Calu3 (cell line): ENCODE results near the gene MAP4K5. TPM values are rescaled to one million over a fixed set of nuclear protein-coding genes. Genes with fewer than 3 reads are reported as not detected.

Experiments
- BruUV-seq: library from RNA; stranded (reverse); fragments of 400-500 nt; replicated peaks from 2 replicates; lab custom pipeline; 2021; lab: Mats Ljungman, UMichigan
- CTCF ChIA-PET: fragments of 300-600 bp; sonication (Branson Sonifier 250); formaldehyde crosslinking; loops from one replicate; lab custom pipeline; 2022; ENCODE audit warnings: antibody characterized with exemption; lab: Charles Lee
- DNase-seq: peaks from one replicate; pipeline ENCODE4 v3.0.0; 2022
- H3K27ac Mint-ChIP-seq: one replicate; pipeline ENCODE4 v1.8.0; 2022; ENCODE audit warnings: mixed read lengths; ENCODE audit not compliant: unreplicated experiment
- H3K27me3 Mint-ChIP-seq: one replicate; pipeline ENCODE4 v1.8.0; 2022; ENCODE audit warnings: mixed read lengths; ENCODE audit not compliant: unreplicated experiment
- H3K36me3 Mint-ChIP-seq: one replicate; pipeline ENCODE4 v1.8.0; 2022; ENCODE audit warnings: mild to moderate bottlenecking, moderate library complexity, mixed read lengths; ENCODE audit not compliant: insufficient read depth, unreplicated experiment
- H3K4me1 Mint-ChIP-seq: one replicate; pipeline ENCODE4 v1.8.0; 2022; ENCODE audit warnings: mild to moderate bottlenecking, low read depth, mixed read lengths; ENCODE audit not compliant: unreplicated experiment
- H3K4me3 Mint-ChIP-seq: one replicate; pipeline ENCODE4 v1.8.0; 2022; ENCODE audit warnings: mild to moderate bottlenecking, low read depth, moderate library complexity, mixed read lengths; ENCODE audit not compliant: unreplicated experiment
- H3K9me3 Mint-ChIP-seq: one replicate; pipeline ENCODE4 v1.8.0; 2022; ENCODE audit warnings: low read depth, mixed read lengths; ENCODE audit not compliant: unreplicated experiment
- CTCF ChIP-seq: fragments of 200-600 bp; IDR thresholded peaks from one replicate; pipeline ENCODE4 v1.8.0; 2022; ENCODE audit warnings: antibody characterized with exemption; ENCODE audit not compliant: unreplicated experiment
- intact Hi-C: fragments of 100-400 bp; cut with micrococcal nuclease; formaldehyde crosslinking; loops from one replicate; pipeline ENCODE4 v1.10.0; 2022; ENCODE audit not compliant: unreplicated experiment
- total RNA-seq: library from RNA; stranded (reverse); gene quantifications from 2 replicates; pipeline ENCODE4 v1.2.3, GENCODE V29; 2022

The MAP4K5 gene
- total RNA-seq, 1 experiment from 2014 or later = 67.4 TPM

GRCh38 chr14:50476134-50476533, 56.2 kb downstream of the MAP4K5 start:
- no peak for TF ChIP-seq CTCF
- Mint-ChIP-seq H3K27ac (no peak overlapping the region), H3K9me3 (peaks cover 6% of the 10 kb centered on the region), H3K27me3 (no peaks in the 10 kb centered on the region), H3K4me3 (no peak overlapping the region), H3K4me1 (no peaks in the 10 kb centered on the region), H3K36me3 (peaks cover 25% of the 10 kb centered on the region)
- CTCF ChIA-PET = no interaction called here
- intact Hi-C loops = no loop called here
- BruUV-seq = no TSS peak
- no peak for DNase-seq

GRCh38 chr14:50475460-50475859, 56.9 kb downstream of the MAP4K5 start:
- H3K4me1 Mint-ChIP-seq = no peaks in the 10 kb centered on the region
- no peaks in the 10 kb centered on the region for H3K27me3 Mint-ChIP-seq
- intact Hi-C loops = no loop called here
- peaks cover 6% of the 10 kb centered on the region for H3K9me3 Mint-ChIP-seq
- peaks cover 30% of the 10 kb centered on the region for H3K36me3 Mint-ChIP-seq
- no TSS peak for BruUV-seq
- no peak for TF ChIP-seq CTCF
- H3K4me3 Mint-ChIP-seq = no peak overlapping the region
- CTCF ChIA-PET = no interaction called here
- no peak overlapping the region for H3K27ac Mint-ChIP-seq
- DNase-seq = no peak

- Mint-ChIP-seq H3K4me1 (no peaks in the 10 kb centered on the region), H3K9me3 (peaks cover 10% of the 10 kb centered on the region), H3K36me3 (peaks cover 53% of the 10 kb centered on the region), H3K27me3 (no peaks in the 10 kb centered on the region), H3K27ac (no peak overlapping the region), H3K4me3 (no peak overlapping the region)
- DNase-seq = no peak
- no peak for TF ChIP-seq CTCF
- CTCF ChIA-PET = no interaction called here
- intact Hi-C loops = no loop called here
- no TSS peak for BruUV-seq
Observed at GRCh38 chr14:50471838-50472465, 60.4 kb downstream of the MAP4K5 start.

- CTCF ChIA-PET = no interaction called here
- no peak for TF ChIP-seq CTCF
- Mint-ChIP-seq H3K27ac (no peak overlapping the region), H3K27me3 (no peaks in the 10 kb centered on the region), H3K4me1 (no peaks in the 10 kb centered on the region), H3K36me3 (peaks cover 61% of the 10 kb centered on the region), H3K4me3 (no peak overlapping the region), H3K9me3 (peaks cover 10% of the 10 kb centered on the region)
- BruUV-seq = no TSS peak
- intact Hi-C loops = loop anchor here (5.0 kb wide), 1 partner anchor 32 kb away; no protein-coding TSS in a partner anchor
- DNase-seq = no peak
Observed at GRCh38 chr14:50469982-50470381, 62.4 kb downstream of the MAP4K5 start.
